Measurements from ENCODE around the gene SOX30. TPM values are rescaled to one million over a fixed set of nuclear protein-coding genes. Genes with fewer than 3 reads are reported as not detected.
"Not testable (repeated sequence)": the region's sequence is repeated elsewhere in the genome, so short reads cannot be mapped to it uniquely, and the experiment has no call there.

SOX30 gene
- total RNA-seq, 4 donors from 2014 or later, result 0.16 to 0.75 TPM; not detected in 2

DNA sequence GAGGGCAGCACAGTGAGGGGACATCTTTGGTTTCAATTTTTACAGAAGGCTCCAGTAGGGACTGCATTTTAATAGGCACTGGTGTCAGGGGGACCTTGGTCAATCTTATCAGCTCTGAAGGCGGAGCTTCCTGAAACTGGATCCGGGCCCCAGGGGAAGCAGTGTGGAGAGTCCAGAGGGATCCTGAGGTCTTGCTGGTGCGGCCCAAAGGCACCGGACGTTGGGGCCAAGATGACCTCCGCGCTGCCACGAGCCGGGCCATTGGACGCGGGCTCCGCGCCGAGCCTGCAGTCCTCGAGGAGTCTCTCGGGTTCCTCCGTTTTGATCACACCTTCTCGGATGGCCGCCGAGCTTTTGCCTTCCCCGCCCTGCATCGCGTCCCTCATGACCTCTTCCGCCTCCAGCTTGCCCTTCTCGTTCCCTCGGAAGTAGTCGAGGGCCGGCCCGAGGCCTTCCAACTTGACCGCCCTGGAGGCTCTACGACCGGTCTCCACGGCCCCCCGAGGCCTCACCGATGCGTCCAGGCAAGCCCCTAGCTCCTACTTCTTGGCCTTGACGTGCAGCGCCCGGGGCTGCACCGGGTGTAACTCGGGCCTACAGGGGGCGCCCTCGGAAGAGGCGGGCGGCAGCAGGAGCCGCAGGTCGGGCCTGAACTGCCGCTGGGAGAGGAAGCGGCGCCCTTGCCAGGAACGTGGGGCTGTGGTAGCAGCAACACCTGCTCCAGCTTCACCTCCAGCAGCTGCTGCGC is 37.9 kb upstream of the SOX30 start:
- H3K4me1 ChIP-seq, result peaks cover 0 to 5% (median 2%) of the 10 kb centered on the region in 4 donors
- no peak for TF ChIP-seq POLR2A (IDR thresholded peaks at IDR 0.05)
- TF ChIP-seq, protein P1, sequence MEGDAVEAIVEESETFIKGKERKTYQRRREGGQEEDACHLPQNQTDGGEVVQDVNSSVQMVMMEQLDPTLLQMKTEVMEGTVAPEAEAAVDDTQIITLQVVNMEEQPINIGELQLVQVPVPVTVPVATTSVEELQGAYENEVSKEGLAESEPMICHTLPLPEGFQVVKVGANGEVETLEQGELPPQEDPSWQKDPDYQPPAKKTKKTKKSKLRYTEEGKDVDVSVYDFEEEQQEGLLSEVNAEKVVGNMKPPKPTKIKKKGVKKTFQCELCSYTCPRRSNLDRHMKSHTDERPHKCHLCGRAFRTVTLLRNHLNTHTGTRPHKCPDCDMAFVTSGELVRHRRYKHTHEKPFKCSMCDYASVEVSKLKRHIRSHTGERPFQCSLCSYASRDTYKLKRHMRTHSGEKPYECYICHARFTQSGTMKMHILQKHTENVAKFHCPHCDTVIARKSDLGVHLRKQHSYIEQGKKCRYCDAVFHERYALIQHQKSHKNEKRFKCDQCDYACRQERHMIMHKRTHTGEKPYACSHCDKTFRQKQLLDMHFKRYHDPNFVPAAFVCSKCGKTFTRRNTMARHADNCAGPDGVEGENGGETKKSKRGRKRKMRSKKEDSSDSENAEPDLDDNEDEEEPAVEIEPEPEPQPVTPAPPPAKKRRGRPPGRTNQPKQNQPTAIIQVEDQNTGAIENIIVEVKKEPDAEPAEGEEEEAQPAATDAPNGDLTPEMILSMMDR (IDR thresholded peaks at IDR 0.05), result no peak
- no peak for TF ChIP-seq EP300 (IDR thresholded peaks at IDR 0.05; ENCODE audit: low read depth)
- no peak for TF ChIP-seq POLR2AphosphoS5 (IDR thresholded peaks at IDR 0.05)
- H3K4me3 ChIP-seq, result no peak overlapping the region
- WGBS, 2 donors (ENCODE audit: low coverage in 1 of 2), result 86 to 93% methylated on average over 12 to 49 of the region's 52 CpGs
- H3K27me3 ChIP-seq, result no peaks in the 10 kb centered on the region
- H3K9me3 ChIP-seq, result no peaks in the 10 kb centered on the region
- intact Hi-C loops (cut with DNase I; ENCODE audit: low total_unique reads), result no loop called here
- H3K27ac ChIP-seq, result no peak overlapping the region
- in situ Hi-C loops (cut with MboI; ENCODE audit: low pct_ligation_motif_present in 1 of 4, low pct_unique_long_range_greater_than_20kb in 1 of 4, low sequenced_read_pairs in 3 of 4), result no loop called here
- H3K36me3 ChIP-seq, result no peaks in the 10 kb centered on the region
- no peak for DNase-seq

DNA sequence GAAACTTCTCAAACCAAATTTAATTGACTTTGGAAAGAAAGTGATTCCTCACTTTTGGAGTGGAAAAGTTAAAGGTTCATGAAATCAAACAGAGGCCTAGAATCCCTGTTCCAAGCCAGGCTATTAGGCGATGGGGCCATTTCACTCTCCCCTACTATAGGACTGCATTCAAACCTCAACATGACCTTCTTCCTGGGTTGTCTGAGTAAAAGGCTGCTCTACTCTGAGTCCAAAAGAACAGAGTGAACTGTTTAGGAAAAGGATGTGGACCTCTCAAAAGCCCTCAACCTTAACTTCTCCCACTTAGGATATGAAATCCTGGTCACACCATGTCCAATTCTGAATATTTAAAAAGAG is 34.9 kb upstream of the SOX30 start:
- Histone ChIP-seq H3K4me3 (no peak overlapping the region), H3K27me3 (no peaks in the 10 kb centered on the region), H3K27ac (peak overlapping the region in 2 of 4 donors; percentile 7 to 25), H3K4me1 (peaks cover 0 to 5% (median 2%) of the 10 kb centered on the region in 4 donors), H3K9me3 (no peaks in the 10 kb centered on the region), H3K36me3 (no peaks in the 10 kb centered on the region)
- 94 to 100% methylated on average over 1 of the region's 1 CpG for WGBS, 2 donors (ENCODE audit: low coverage in 1 of 2)
- DNase-seq, result no peak
- in situ Hi-C loops (cut with MboI; ENCODE audit: low pct_ligation_motif_present in 1 of 4, low pct_unique_long_range_greater_than_20kb in 1 of 4, low sequenced_read_pairs in 3 of 4) (no loop called here), intact Hi-C loops (cut with DNase I; ENCODE audit: low total_unique reads) (no loop called here)
- TF ChIP-seq, protein P1 (IDR thresholded peaks at IDR 0.05), result no peak
- TF ChIP-seq EP300 (IDR thresholded peaks at IDR 0.05; ENCODE audit: low read depth), result no peak
- no peak for TF ChIP-seq POLR2AphosphoS5 (IDR thresholded peaks at IDR 0.05)
- TF ChIP-seq POLR2A (IDR thresholded peaks at IDR 0.05), result no peak

DNA sequence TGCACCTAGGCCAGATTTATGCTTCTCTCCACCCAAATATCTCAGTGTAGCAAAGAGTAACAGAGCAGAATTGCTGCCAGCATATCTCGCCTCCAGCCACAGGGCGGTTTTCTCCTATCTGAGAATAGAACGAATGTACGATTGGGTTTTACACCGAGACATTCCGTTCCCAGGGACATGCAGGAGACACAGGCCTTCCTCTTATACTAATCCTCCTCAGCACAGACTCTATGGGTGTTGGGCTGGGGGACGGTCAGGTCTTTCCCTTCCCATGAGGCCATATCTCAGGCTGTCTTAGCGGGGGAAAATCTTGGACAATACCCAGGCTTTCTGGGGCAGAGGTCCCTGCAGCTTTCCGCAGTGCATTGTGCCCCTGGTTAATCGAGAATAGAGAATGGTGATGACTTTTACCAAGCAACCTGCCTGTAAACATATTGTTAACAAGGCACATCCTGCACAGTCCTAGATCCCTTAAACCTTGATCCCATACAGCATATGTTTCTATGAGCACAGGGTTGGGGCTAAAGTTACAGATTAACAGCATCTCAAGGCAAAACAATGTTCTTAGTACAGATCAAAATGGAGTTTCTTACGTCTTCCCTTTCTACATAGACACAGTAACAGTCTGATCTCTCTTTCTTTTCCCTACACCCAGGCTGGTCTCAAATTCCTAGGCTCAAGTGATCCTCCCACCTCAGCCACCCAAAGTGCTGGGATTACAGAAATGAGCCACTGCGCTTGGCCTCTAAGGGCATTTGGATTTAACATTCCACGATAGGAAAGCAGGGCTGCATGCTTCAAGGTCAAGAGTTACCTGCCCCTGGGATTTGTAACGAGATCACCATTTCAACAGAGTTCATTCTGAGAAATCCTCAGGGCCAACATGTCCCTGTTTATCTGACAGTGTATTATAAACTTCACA is 34.3 kb upstream of the SOX30 start:
- DNase-seq, result not testable (repeated sequence)

DNA sequence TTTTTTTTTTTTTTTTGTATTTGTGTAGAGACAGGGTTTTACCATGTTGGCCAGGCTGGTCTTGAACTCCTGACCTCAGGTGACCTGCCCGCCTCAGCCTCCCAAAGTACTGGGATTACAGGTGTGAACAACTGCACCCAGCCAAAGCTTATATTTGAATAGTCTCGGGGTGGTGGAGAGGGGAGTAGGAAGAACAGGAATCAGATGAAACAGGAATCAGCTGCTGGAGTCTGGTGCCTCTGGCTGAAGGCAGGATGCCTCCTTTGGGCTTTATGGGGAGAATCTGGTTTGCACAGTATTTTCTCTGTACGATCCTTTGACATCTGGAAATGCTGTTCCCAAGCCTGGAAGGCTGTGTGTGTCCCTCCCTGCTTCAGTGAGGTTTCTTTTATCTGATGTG is 30.0 kb upstream of the SOX30 start:
- no peak overlapping the region for H3K4me3 ChIP-seq
- peaks cover 0 to 5% (median 2%) of the 10 kb centered on the region in 4 donors for H3K4me1 ChIP-seq
- no peak overlapping the region for H3K27ac ChIP-seq
- H3K27me3 ChIP-seq, result no peaks in the 10 kb centered on the region
- DNase-seq, result no peak
- TF ChIP-seq EP300 (IDR thresholded peaks at IDR 0.05; ENCODE audit: low read depth) (no peak), POLR2AphosphoS5 (IDR thresholded peaks at IDR 0.05) (no peak), POLR2A (IDR thresholded peaks at IDR 0.05) (no peak)
- TF ChIP-seq, protein P1 (IDR thresholded peaks at IDR 0.05), result no peak
- H3K9me3 ChIP-seq, result no peaks in the 10 kb centered on the region
- 58 to 100% methylated on average over 2 to 3 of the region's 3 CpGs for WGBS, 2 donors (ENCODE audit: low coverage in 1 of 2)
- in situ Hi-C loops (cut with MboI; ENCODE audit: low pct_ligation_motif_present in 1 of 4, low pct_unique_long_range_greater_than_20kb in 1 of 4, low sequenced_read_pairs in 3 of 4) (no loop called here), intact Hi-C loops (cut with DNase I; ENCODE audit: low total_unique reads) (no loop called here)
- no peaks in the 10 kb centered on the region for H3K36me3 ChIP-seq

More for the DNA sequence above, 34.3 kb upstream of the SOX30 start:
- H3K4me1 ChIP-seq; H3K36me3 ChIP-seq; intact Hi-C loops (cut with DNase I; ENCODE audit: low total_unique reads); H3K27me3 ChIP-seq; in situ Hi-C loops (cut with MboI; ENCODE audit: low pct_ligation_motif_present in 1 of 4, low pct_unique_long_range_greater_than_20kb in 1 of 4, low sequenced_read_pairs in 3 of 4); H3K9me3 ChIP-seq; H3K4me3 ChIP-seq: not testable (repeated sequence)
- WGBS, 2 donors (ENCODE audit: low coverage in 1 of 2), result 79 to 82% methylated on average over 4 to 14 of the region's 14 CpGs
- H3K27ac ChIP-seq, result peak overlapping the region in 2 of 4 donors; percentile 25

Data from transverse colon (tissue), 4 donors.